MM.1S (cell line): Measurements from ENCODE around the gene CRYZL1.

Experiments
- CTCF ChIP-seq: fragments of 300-600 bp; sonication (generic); IDR thresholded peaks from 2 replicates; pipeline ENCODE4 v1.5.1; 2016; ENCODE audit warnings: antibody characterized with exemption, low read length, mixed read lengths
- EZH2 ChIP-seq: fragments of 300-600 bp; sonication (generic); optimal IDR thresholded peaks from 2 replicates; pipeline ENCODE3; 2017; ENCODE audit warnings: low read depth, mild to moderate bottlenecking, antibody characterized with exemption, low read length, mixed read lengths

- TF ChIP-seq EZH2 (no peak), CTCF (no peak)
Measured at GRCh38 chr21:33659568-33659949, 18.0 kb upstream of the CRYZL1 start.
